HG02970 (cell line): ENCODE measurements around the gene PXYLP1.

Source experiments
- ATAC-seq: cut with Tn5 transposase; IDR thresholded peaks from one replicate; pipeline ENCODE4 v1.9.1; 2021; ENCODE audit warnings: mild to moderate bottlenecking, moderate library complexity, moderate number of reproducible peaks; ENCODE audit not compliant: unreplicated experiment, low FRiP score

The PXYLP1 gene

DNA sequence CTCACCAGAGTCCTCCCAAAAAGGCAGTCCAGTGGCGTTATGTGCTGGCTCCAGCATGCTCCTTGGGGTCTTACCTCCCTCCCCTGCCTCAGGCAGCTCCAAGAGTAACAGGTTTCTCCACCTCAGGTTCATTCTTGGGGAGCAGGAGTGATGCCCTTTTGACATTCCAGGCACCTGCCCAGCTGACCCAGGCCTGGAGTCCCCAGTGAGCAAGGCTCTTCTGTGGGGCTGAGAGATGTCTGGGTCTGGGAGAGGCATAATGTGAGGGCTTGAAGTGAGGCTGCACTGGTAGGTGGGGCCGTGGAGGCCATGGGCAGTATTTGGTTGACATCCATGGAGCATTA is 15.3 kb downstream of the PXYLP1 start:
- no peak for ATAC-seq

DNA sequence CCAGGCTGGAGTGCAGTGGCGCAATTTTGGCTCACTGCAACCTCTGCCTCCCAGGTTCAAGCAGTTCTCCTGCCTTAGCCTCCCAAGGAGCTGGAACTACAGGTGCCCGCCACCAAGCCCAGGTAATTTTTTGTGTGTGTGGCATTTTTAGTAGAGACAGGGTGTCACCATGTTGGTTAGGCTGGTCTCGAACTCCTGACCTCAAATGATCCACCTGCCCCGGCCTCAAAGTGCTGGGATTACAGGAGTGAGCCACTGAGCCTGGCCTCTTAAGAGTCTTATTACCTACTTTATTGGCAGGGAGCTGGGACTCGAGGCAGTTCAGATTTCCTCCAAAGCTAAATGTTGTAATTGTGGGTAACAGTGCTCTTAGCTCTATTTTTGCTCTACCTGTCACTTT is 16.4 kb downstream of the PXYLP1 start:
- no peak for ATAC-seq

DNA sequence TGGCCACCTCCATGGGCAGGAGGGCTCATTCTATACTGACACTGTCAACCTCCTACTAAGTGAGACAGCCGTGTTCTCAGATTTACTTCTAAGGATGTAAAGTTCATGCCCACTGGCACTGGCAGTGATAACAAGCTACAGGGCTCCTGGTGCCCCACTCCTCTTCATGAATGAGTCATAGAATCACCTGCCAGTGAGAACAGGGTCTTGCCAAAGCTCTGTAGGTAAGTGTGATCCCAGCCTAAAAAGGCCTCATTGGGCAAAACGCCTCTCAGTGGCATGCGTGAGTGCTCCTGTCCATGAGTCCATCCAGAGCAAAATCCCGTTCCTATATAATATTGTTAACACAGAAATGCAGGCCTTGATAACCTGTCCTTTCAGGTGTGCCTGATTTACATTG is 17.4 kb downstream of the PXYLP1 start:
- ATAC-seq = no peak

DNA sequence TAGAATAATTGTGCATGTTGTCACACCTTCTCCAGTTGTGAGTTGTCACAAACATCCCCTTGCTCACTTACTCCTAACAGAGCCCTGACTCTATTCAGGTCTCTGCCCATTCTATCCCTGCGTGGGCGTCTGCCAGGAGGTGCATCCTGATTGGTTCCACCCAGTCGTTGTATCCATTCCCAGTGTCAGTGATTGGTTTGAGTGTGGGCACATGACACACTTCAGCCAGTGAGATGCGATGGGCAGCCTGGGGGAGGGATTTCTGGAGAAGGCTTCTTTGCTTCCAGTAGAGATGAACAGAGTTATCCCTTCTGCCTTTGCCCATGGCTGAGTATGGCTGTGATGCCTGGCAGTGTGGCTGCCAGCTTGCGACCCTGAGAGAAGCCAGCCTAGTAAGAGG is 18.7 kb downstream of the PXYLP1 start:
- no peak for ATAC-seq

DNA sequence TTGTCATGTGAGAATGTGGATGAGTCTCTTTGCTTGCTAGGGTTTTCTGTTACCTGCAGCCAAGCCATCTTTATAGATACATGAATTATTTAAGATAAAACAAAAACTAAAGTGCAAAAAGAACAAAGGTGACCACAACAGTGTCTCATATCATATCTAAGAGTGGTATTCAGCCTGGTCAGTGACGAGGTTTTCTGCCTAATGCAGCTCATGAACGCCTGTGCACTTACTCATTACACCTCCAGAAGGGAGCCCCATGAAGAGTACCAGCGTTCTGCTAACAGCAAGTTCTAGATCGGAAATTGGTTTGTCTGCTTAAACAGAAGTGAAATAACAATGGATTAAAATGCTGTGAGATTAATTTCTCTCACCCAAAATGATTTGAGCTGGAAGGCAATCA is 19.2 kb downstream of the PXYLP1 start:
- ATAC-seq = no peak

DNA sequence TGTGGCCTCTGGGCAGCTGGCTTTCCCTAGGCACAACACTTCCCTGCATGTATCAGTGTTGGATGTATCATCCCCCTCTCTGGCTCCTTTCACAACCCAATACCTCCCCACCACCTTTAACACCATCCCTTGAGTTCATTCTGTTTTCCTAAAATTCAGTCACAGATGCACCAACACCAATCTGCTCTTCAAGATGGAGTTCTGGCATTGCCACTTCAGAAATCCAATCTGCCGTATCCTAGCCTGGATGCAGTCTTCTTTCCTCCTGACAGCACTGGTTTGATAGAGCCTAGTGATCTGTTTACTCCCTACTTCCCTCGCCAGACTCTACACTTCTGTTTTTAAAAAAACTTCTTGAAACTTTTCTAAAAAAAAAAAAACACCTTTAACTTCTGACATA is 21.7 kb downstream of the PXYLP1 start:
- ATAC-seq = no peak

DNA sequence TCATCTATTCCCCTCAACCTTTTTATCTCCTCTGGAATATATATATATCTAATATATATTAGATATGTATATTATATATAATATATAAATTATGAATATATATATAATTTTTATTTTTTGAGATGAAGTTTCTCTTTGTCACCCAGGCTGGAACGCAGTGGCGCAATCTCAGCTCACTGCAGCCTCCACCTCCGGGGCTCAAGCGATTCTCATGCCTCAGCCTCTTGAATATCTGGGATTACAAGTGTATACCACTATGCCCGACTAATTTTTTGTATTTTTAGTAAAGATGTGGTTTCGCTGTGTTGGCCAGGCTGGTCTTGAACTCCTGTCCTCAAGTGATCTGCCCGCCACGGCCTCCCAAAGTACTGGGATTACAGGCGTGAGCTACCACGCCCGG is 22.2 kb downstream of the PXYLP1 start:
- ATAC-seq = no peak

DNA sequence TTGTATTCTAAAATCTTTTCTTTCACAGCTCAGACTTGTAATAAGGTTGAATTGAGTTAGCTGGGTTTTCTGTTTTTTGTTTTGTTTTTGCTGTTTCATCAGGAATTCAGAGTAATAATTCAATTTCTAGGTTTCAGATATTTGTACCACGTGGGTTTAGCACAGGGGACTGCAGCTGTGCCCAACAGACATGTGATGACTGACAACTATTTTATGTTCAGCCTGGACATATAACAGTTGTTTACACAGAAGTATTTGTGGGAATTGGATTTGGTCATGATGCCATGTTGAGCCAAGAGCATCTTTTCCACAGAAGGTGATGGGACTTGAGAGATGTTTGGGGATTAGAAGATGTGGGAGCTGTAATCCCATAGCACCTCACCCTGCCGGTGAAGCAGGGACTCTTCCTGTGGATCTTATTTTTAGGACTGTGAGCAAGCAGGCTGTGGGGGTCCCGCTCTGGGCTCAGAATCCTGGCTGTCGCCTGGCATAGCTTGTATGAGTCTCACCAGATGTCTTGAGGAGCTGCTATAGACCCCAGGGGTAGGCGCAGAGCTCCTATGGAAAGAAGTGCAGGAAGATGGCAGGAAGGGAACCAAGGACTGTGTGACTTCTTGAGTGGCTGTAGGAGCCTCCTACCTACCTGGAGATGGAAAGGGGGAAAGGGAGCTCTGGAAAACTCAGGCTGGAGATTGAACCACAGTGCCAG is 23.7 kb downstream of the PXYLP1 start:
- no peak for ATAC-seq

DNA sequence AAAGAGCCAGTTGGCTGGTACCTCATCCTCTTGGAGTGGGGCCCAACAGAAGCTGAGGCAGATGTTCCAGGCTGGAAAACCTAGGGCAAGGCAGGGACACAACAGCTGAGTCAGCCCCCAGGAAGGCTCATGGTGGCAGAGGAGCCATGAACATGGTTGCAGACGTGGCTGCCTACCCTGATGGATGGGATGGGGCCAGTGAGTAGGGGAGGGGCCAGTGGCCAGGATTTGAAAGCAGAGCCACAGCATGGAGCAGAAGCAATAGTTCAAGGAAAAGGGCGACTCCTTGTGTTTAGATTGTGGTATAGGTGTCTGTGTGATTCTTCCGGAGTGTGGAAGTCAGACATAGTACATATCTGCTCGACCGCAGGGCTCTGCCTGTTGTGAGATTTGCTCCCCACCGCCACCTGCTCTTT is 24.2 kb downstream of the PXYLP1 start:
- no peak for ATAC-seq

DNA sequence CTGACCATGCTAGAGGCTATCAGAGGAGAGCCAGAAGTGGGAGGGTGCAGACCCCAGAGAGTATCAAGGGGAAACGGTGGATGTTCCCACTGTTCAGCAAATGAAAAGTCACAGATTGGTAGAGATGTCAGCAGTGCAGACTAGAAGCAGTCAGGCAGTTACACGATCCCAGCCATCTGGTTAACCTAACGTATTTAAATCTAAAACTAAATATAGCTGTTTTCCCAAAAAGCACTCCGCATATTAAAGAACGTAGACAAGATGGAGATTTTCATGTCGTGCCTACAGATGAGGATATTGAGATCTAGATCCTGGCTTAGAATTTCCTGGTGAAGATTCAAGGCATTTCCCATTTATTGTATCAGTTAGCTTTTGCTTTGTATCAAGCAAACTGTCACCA is 25.2 kb downstream of the PXYLP1 start:
- ATAC-seq = no peak

DNA sequence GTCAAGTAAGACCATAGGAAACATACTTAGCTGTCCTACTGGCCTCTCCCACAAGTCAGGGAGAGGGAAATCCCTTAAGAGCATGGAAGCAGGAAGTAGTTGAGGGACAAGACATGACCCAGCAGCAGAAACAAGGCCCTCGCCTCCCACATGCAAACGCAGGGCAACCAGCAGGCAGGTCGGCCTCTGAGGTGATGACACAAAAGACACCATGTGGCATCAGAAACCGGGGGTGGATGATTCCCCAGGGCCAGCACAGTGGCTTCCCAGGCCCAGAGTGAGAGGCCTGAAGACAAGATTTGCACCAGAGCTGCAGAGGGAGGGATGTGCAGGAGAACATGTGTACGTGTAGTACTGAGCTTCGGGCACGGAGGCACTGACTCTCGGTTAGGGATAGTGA is 26.3 kb downstream of the PXYLP1 start:
- no peak for ATAC-seq

DNA sequence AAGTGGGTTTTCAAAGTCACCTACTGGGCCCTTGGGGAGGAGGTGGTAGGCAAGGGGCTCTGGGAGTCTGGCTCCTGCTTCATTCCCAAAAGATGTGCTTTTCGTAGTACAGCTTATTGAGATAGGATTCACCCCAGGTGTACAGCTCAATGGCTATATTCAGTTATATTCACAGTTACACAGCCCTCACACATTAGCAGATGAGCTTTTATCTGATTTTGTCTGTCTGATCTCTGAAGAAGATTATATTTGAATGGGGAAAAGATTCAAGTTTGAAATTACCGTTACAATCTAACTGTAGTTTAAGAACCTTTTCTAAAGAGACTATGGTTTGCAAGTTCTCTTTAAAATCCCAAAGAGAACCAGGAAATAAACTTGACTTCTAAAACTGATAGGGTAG is 27.3 kb downstream of the PXYLP1 start:
- no peak for ATAC-seq

DNA sequence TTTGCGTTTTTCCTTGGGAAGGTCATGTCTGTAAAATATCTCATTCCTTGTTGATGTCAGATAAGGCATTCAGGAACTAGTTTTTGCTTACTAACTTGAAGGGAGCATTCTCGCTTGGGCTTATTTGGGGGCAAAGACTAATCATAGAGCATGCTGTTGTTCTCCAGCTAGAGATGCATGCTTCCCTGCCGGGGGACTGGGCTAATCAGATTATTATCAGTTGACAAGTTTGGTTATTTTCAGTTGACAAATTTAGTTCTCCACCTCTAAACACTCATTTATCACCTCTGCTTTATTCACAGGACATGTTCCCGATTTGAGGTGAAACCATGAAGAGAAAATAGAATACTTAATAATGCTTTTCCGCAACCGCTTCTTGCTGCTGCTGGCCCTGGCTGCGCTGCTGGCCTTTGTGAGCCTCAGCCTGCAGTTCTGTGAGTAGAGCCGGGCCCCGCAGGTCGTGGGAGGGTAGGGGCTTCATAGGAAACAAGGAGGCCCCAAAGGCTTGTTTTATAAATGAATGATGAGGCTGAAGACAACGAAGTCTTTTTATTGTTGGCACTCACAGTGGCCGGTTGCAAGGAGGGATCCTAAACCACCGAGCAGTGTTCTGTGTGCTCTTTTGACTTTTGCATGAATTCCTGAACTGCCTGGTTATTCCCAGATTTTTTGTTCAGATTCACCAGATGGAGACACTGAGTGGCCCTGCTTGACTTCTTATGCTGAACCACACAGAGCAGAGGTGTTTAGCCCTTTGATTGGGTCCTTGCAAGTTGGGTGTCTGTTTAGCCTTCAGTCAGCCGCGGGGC is 28.4 kb downstream of the PXYLP1 start:
- ATAC-seq = no peak

DNA sequence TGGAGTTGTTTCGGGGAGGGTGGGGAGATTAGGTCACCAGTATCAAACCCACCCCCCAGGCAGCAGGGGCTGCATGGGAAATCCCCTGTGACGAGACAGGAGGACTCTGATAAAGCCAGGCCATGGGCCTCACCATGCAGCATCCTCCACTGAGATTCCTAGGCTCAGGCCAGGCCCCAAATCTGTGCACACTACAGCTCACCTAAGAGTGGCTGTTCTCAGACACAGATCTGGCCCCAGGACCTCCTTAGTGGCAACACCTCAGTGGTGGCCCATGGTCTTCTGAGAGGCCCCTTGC is 29.0 kb downstream of the PXYLP1 start:
- ATAC-seq = no peak

DNA sequence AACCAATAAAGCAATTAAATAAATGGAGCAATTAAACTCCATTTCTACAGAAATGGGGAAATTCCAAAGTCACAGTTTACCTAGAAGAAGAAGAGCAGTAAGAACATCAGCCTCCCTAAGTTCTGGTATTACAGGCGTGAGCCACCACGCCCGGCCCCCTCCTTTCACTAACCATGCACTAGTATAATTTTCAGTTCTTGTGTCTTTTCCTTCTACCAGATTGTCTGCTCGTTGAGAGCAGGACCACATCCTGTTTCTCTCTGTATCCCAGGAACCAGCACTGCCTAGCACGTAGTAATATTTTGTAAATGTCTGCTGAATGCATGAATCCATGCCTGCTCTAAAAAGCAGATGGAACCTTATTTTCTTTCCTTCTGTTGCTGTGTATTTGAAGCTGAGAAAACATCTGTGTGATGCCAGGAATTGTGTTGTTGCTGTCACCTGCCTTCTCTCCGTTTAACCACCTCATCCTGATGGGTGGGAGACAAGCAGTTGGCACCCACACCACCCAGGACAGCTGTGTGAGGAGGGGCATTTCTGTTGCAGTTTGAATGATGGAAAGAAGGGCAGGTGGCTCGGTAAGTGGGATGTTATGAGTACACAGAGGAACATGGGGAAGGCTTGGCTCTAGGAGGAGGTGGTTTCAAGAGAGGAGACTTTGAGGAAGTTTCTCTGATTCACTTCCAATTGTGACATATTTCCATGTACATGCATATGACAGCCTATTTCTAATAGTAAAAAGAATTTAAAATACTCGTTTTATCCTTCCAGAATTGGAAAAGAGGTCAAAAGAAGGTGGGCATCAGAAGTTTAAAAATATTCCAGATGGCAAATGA is 30.1 kb downstream of the PXYLP1 start:
- ATAC-seq = no peak

DNA sequence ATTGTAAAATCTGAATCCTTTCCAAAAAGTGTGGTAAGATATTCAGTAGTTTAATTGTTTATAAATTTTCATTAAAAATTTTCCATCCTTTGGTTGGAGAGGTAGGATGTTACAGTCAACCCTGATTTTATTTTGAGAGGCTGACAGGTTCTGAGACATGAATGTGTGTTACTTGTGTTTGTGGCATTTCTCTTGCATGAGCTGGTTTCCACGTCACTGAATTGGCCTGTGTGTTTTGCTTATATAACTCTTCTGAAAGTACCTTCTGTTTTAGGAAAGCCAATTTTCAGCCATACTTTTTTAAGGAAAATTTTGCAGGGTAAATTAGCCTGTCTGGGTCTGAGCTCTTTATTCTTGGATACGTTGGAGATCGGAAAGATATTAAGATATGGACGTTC is 30.7 kb downstream of the PXYLP1 start:
- no peak for ATAC-seq

DNA sequence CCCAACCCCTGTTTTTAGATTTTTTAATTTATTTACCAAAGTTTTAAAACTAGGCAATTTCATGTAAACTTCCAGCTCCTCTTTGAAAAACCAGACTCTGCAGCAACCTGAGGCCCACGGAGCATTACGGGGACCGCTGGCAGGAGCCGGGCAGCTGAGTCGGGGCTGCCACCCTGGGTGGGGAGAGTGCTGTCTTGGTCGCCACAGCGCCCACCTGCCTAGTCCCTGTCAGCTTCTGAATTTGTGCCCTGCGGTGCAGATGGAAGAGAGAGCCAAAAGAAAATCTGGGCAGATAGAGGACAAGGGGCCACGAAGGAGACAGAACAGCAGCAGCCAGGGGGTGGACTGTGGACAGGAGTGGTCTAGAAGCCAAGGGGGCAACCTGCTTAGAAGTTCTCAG is 34.6 kb downstream of the PXYLP1 start:
- no peak for ATAC-seq

DNA sequence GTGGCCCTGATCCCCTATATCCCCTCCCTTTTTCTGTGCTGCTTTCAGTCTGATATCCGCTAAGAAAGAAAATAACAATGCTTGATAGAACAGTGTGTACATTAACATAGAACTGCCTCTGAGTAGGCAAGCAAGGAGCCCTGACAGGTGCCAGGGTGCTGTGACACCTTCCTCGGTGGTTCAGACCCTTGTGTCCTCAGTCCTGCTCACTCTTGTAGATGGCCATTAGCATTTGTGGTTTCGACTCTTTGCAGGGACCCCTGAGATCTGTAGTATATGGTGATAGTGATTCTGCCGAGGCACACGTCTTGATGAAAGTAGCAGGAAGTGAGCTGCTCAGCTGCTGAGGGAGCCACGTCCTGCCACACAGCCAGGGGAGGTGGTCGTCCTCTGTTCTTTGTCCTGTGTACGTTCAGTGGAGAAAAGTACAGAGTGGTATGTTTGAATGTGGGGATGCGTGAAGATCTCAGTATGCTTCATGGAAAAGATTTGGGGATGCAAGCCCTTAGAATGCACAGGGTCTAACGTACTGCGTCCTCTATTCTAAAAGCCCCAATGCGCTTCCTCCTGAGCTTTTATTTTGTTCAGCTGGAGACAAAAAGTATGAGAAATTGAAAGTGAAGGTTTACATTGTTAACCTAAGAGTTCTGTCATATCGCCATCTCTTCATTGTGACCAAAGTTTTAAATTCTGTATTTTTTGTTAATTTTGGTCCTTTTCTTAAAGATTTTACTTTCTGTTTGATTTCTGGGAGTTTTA is 35.4 kb downstream of the PXYLP1 start:
- no peak for ATAC-seq

DNA sequence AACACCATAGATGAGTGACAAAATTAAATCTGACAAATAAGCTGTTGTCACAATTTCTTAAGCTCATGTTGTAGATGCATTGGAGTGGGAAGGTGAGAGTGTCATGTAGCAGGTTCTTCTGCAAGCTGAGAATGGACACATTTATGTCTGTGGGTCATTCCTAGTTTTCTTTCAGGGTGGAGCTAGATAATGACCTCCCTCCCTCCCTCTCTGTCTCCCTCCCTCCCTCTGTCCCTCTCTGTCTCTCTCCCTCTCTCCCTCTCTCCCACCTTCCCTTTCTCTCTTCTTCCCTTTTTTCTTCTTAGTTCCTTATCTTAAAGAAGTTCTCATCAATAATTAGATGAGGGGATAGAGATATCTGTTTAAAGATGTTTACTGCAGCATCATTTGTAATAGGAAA is 36.0 kb downstream of the PXYLP1 start:
- no peak for ATAC-seq

DNA sequence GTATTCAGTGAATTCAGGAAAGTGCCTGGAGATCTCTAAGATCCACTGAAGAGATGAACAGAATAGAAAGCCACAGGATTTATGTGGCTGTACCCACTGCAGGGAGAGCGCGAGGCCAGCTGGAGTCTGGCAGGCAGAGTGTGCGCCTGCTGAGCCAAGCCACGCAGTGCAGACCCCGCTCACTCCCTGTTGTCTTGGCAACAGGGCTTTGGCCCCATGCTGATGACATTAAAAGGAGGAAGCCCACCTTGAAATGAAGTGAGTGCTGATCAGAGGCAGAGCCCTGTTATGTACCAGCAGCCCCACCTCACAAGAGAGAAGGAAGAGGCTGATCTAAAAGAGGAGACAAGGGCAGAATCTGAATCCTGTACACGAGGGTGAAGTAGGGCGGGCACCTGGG is 36.7 kb downstream of the PXYLP1 start:
- ATAC-seq = no peak

DNA sequence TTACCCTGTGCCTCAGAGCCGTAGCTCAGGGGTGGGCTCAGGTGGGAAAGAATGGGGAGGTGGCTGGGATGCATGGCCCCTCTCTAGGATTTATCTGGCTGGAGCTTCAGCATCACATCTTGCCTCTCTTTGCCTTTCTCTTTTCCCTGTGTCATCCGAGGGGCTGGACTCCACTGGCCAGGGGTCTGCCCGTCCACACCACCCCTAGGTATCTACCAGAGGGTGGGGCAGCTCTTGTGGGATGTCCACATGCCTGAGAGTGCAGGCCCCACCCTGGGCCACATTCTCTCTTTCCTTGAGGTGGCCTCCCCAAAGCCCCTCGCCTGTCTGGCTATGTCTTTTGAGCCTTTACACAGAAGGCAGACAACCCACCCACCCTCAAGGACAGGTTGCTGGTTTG is 37.2 kb downstream of the PXYLP1 start:
- ATAC-seq = no peak
